Measurements from ENCODE around the gene CSN3.

CSN3 gene

GRCh38 chr4:70288651-70289050, 46.3 kb downstream of the CSN3 start:
- FAIRE-seq (no peak), DNase-seq (ENCODE audit: insufficient read length, low spot score) (no peak)

GRCh38 chr4:70291341-70291740, 48.9 kb downstream of the CSN3 start:
- no peak for FAIRE-seq

GRCh38 chr4:70297576-70297975, 55.2 kb downstream of the CSN3 start:
- FAIRE-seq: no peak
- DNase-seq (ENCODE audit: insufficient read length, low spot score): no peak

More at GRCh38 chr4:70291341-70291740, 48.9 kb downstream of the CSN3 start:
- DNase-seq (ENCODE audit: insufficient read length, low spot score): no peak

- no peak for FAIRE-seq
- no peak for DNase-seq (ENCODE audit: insufficient read length, low spot score)
Observed at GRCh38 chr4:70298051-70298450, 55.7 kb downstream of the CSN3 start.

- FAIRE-seq: no peak
- no peak for DNase-seq (ENCODE audit: insufficient read length, low spot score)
Observed at GRCh38 chr4:70299643-70300042, 57.2 kb downstream of the CSN3 start.

GRCh38 chr4:70300215-70300614, 57.8 kb downstream of the CSN3 start:
- DNase-seq (ENCODE audit: insufficient read length, low spot score) (no peak), FAIRE-seq (no peak)

Measured in HTR-8/SVneo (cell line).